Head of caudate nucleus (tissue), 42 donors: ENCODE measurements around the gene NIPA2.

Experiments used
- DNase-seq, 42 donors: peaks; one replicate each; pipeline versions ENCODE4 v3.0.0 to v3.0.0-alpha.2; 2020 to 2021; ENCODE audit warnings: mixed read lengths in 7 of 42
- intact Hi-C: fragments of 100-400 bp; cut with DNase I; formaldehyde crosslinking; loops from one replicate; pipeline ENCODE4 v1.15.0; 2022

The NIPA2 gene

GRCh38 chr15:22891426-22892210 lies 53.2 kb downstream of the NIPA2 start:
- intact Hi-C loops = no loop called here
- peak in 1 of 42 donors; percentile 24 for DNase-seq

- intact Hi-C loops = no loop called here
- DNase-seq = no peak
Observed at GRCh38 chr15:22892333-22892732, 53.9 kb downstream of the NIPA2 start.

- DNase-seq = no peak
- intact Hi-C loops = no loop called here
Observed at GRCh38 chr15:22893081-22893480, 54.6 kb downstream of the NIPA2 start.

GRCh38 chr15:22893881-22894280 lies 55.4 kb downstream of the NIPA2 start:
- intact Hi-C loops = no loop called here
- no peak for DNase-seq

- intact Hi-C loops = no loop called here
- DNase-seq = no peak
Observed at GRCh38 chr15:22895465-22896190, 57.2 kb downstream of the NIPA2 start.

GRCh38 chr15:22902046-22902445 lies 63.6 kb downstream of the NIPA2 start:
- intact Hi-C loops = no loop called here
- no peak for DNase-seq

- DNase-seq = no peak
- intact Hi-C loops = no loop called here
Observed at GRCh38 chr15:22902578-22902977, 64.1 kb downstream of the NIPA2 start.

- intact Hi-C loops = no loop called here
- DNase-seq = no peak
Observed at GRCh38 chr15:22902981-22903380, 64.5 kb downstream of the NIPA2 start.

- DNase-seq = no peak
- intact Hi-C loops = no loop called here
Observed at GRCh38 chr15:22903427-22903826, 65.0 kb downstream of the NIPA2 start.

GRCh38 chr15:22903961-22904534 lies 65.6 kb downstream of the NIPA2 start:
- no peak for DNase-seq
- intact Hi-C loops = no loop called here

- DNase-seq = peak in 4 of 42 donors; percentile 4 to 20 (median 14)
- intact Hi-C loops = no loop called here
Observed at GRCh38 chr15:22904736-22905135, 66.3 kb downstream of the NIPA2 start.

- DNase-seq = no peak
- intact Hi-C loops = no loop called here
Observed at GRCh38 chr15:22907161-22907950, 68.9 kb downstream of the NIPA2 start.

GRCh38 chr15:22908830-22909229 lies 70.4 kb downstream of the NIPA2 start:
- intact Hi-C loops = no loop called here
- no peak for DNase-seq

- intact Hi-C loops = no loop called here
- no peak for DNase-seq
Observed at GRCh38 chr15:22911306-22911705, 72.8 kb downstream of the NIPA2 start.

GRCh38 chr15:22912256-22912655 lies 73.8 kb downstream of the NIPA2 start:
- intact Hi-C loops = no loop called here
- no peak for DNase-seq

GRCh38 chr15:22913646-22914380 lies 75.3 kb downstream of the NIPA2 start:
- intact Hi-C loops = no loop called here
- DNase-seq = no peak

GRCh38 chr15:22915866-22916515 lies 77.5 kb downstream of the NIPA2 start:
- intact Hi-C loops = no loop called here

GRCh38 chr15:22916606-22917350 lies 78.3 kb downstream of the NIPA2 start:
- no peak for DNase-seq
- intact Hi-C loops = no loop called here

More at GRCh38 chr15:22915866-22916515, 77.5 kb downstream of the NIPA2 start:
- no peak for DNase-seq
